ENCODE results near the gene TENM3.

- TF ChIP-seq, protein P1, sequence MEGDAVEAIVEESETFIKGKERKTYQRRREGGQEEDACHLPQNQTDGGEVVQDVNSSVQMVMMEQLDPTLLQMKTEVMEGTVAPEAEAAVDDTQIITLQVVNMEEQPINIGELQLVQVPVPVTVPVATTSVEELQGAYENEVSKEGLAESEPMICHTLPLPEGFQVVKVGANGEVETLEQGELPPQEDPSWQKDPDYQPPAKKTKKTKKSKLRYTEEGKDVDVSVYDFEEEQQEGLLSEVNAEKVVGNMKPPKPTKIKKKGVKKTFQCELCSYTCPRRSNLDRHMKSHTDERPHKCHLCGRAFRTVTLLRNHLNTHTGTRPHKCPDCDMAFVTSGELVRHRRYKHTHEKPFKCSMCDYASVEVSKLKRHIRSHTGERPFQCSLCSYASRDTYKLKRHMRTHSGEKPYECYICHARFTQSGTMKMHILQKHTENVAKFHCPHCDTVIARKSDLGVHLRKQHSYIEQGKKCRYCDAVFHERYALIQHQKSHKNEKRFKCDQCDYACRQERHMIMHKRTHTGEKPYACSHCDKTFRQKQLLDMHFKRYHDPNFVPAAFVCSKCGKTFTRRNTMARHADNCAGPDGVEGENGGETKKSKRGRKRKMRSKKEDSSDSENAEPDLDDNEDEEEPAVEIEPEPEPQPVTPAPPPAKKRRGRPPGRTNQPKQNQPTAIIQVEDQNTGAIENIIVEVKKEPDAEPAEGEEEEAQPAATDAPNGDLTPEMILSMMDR (conservative IDR thresholded peaks at IDR 0.05), result no peak
- TF ChIP-seq ZFX (IDR thresholded peaks at IDR 0.05), result no peak
These were observed 377.1 kb downstream of the TENM3 start for GRCh38 chr4:182620111-182620980.

Measured in C4-2B (cell line).